MM.1S (cell line): Measurements from ENCODE around the gene THOP1.

ENCODE experiments used
- EZH2 ChIP-seq: fragments of 300-600 bp; sonication (generic); optimal IDR thresholded peaks from 2 replicates; pipeline ENCODE3; 2017; ENCODE audit warnings: low read depth, mild to moderate bottlenecking, antibody characterized with exemption, low read length, mixed read lengths
- TF ChIP-seq, protein P1 (sequence below): fragments of 300-600 bp; sonication (generic); IDR thresholded peaks from 2 replicates; pipeline ENCODE4 v1.5.1; 2016; ENCODE audit warnings: antibody characterized with exemption, low read length, mixed read lengths

GRCh38 chr19:2769218-2769617 is 16.1 kb upstream of the THOP1 start:
- TF ChIP-seq, protein P1, sequence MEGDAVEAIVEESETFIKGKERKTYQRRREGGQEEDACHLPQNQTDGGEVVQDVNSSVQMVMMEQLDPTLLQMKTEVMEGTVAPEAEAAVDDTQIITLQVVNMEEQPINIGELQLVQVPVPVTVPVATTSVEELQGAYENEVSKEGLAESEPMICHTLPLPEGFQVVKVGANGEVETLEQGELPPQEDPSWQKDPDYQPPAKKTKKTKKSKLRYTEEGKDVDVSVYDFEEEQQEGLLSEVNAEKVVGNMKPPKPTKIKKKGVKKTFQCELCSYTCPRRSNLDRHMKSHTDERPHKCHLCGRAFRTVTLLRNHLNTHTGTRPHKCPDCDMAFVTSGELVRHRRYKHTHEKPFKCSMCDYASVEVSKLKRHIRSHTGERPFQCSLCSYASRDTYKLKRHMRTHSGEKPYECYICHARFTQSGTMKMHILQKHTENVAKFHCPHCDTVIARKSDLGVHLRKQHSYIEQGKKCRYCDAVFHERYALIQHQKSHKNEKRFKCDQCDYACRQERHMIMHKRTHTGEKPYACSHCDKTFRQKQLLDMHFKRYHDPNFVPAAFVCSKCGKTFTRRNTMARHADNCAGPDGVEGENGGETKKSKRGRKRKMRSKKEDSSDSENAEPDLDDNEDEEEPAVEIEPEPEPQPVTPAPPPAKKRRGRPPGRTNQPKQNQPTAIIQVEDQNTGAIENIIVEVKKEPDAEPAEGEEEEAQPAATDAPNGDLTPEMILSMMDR: no peak
- TF ChIP-seq EZH2: no peak
